Measurements from ENCODE around the gene DYNLT1.

DNA sequence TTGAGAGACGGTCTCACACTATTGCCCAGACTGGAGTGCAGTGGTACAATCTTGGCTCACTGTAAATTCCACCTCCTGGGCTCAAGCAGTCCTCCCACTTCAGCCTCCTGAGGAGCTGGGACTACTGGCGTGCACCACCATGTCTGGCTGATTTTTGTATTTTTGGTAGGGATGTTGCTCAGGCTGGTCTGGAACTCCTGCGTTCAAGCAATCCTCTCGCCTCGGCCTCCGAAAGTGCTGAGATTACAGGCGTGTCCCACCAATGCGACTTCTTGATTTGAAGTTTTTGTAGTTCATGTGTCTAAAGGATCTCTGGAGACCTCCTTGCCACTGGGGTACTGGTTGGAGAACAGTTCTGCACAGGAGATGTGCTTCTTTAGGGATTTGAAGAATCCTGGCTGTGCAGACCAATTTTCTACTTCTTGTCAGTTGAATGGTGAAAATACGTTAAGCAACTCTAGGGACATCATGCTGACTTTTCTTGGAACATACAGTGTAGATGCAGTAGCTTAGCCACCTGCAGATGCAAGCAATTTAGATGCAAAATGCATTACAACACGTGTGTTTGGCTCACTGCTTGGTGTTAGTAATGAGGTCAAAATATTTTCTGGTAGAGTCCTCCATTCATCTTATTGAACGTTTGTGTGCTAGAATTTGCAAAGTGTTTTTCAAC is 33.5 kb upstream of the DYNLT1 start:
- TF ChIP-seq, protein P1, sequence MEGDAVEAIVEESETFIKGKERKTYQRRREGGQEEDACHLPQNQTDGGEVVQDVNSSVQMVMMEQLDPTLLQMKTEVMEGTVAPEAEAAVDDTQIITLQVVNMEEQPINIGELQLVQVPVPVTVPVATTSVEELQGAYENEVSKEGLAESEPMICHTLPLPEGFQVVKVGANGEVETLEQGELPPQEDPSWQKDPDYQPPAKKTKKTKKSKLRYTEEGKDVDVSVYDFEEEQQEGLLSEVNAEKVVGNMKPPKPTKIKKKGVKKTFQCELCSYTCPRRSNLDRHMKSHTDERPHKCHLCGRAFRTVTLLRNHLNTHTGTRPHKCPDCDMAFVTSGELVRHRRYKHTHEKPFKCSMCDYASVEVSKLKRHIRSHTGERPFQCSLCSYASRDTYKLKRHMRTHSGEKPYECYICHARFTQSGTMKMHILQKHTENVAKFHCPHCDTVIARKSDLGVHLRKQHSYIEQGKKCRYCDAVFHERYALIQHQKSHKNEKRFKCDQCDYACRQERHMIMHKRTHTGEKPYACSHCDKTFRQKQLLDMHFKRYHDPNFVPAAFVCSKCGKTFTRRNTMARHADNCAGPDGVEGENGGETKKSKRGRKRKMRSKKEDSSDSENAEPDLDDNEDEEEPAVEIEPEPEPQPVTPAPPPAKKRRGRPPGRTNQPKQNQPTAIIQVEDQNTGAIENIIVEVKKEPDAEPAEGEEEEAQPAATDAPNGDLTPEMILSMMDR (conservative IDR thresholded peaks at IDR 0.05): no peak
- TF ChIP-seq EZH2 (IDR thresholded peaks at IDR 0.05; ENCODE audit: low read depth): no peak

Measured in PC-9 (cell line).